ENCODE data around the gene ADH1C.

GRCh38 chr4:99293357-99293756 lies 59.2 kb downstream of the ADH1C start:
- TF ChIP-seq CTCF (conservative IDR thresholded peaks at IDR 0.05; ENCODE audit: low read depth, low read length) (no peak), EZH2 (IDR thresholded peaks at IDR 0.05; ENCODE audit: low read length, unreplicated experiment) (no peak)

All from PC-3 (cell line).